T-helper 1 cell (primary cell): ENCODE results near the gene ITGB5.

Experiments
- DNase-seq, 5 donors: peaks; one replicate each; pipeline ENCODE4 v3.0.0-alpha.2; 2012 to 2020
- total RNA-seq, 4 donors: gene quantifications; one replicate each; lab custom pipeline; 2026; lab: John Stamatoyannopoulos, UW

Gene ITGB5
- total RNA-seq, result 0.83 to 2.0 (median 1.00) reads per million in 4 donors

GRCh38 chr3:124887177-124887931, at the start of gene ITGB5:
Gene ITGB5, minus strand, starts transcription at chr3:124887365. Its CDS starts 365 bp downstream, at chr3:124887000.
- peak in 3 of 5 donors; percentile 4 to 11 (median 8) for DNase-seq

GRCh38 chr3:124935794-124936542, 48.8 kb upstream of the ITGB5 start:
- DNase-seq, result no peak

GRCh38 chr3:124935264-124935663, 48.1 kb upstream of the ITGB5 start:
- no peak for DNase-seq

GRCh38 chr3:124934577-124934976, 47.4 kb upstream of the ITGB5 start, which contains the start of gene MUC13:
Gene MUC13, minus strand, starts transcription at chr3:124934751. Its CDS starts 39 bp downstream, at chr3:124934712.
- no peak for DNase-seq

GRCh38 chr3:124928333-124929202, 41.4 kb upstream of the ITGB5 start:
- DNase-seq, result peak; percentile 9 to 53 (median 38)

- DNase-seq, result no peak
Observed at GRCh38 chr3:124927574-124928045, 40.4 kb upstream of the ITGB5 start.

- DNase-seq, result no peak
Observed at GRCh38 chr3:124926426-124927101, 39.4 kb upstream of the ITGB5 start.

GRCh38 chr3:124924741-124925140, 37.6 kb upstream of the ITGB5 start:
- no peak for DNase-seq

GRCh38 chr3:124923833-124924232, 36.7 kb upstream of the ITGB5 start:
- DNase-seq, result no peak

- DNase-seq, result no peak
Observed at GRCh38 chr3:124920718-124921117, 33.6 kb upstream of the ITGB5 start.

- no peak for DNase-seq
Observed at GRCh38 chr3:124919756-124920155, 32.6 kb upstream of the ITGB5 start.

GRCh38 chr3:124918524-124918923, 31.4 kb upstream of the ITGB5 start:
- no peak for DNase-seq

- DNase-seq, result no peak
Observed at GRCh38 chr3:124916837-124917409, 29.8 kb upstream of the ITGB5 start.

GRCh38 chr3:124915254-124915653, 28.1 kb upstream of the ITGB5 start:
- no peak for DNase-seq

- no peak for DNase-seq
Observed at GRCh38 chr3:124907957-124908356, 20.8 kb upstream of the ITGB5 start.

GRCh38 chr3:124904835-124905492, 17.8 kb upstream of the ITGB5 start:
- no peak for DNase-seq

- DNase-seq, result no peak
Observed at GRCh38 chr3:124903896-124904834, 17.0 kb upstream of the ITGB5 start.

- DNase-seq, result no peak
Observed at GRCh38 chr3:124896824-124897526, 9.8 kb upstream of the ITGB5 start.

- no peak for DNase-seq
Observed at GRCh38 chr3:124895756-124896155, 8.6 kb upstream of the ITGB5 start.
